Neural progenitor cell (in vitro differentiated cells): Measurements from ENCODE around the gene VEGFA.

ENCODE experiments used
- EZH2 ChIP-seq: fragments of 200-600 bp; sonication (generic); IDR thresholded peaks from 2 replicates; pipeline ENCODE4 v1.6.1; 2017; ENCODE audit warnings: antibody characterized with exemption, mild to moderate bottlenecking, moderate library complexity
- TF ChIP-seq, protein P1 (sequence below): fragments of 200-600 bp; sonication (generic); IDR thresholded peaks from 2 replicates; pipeline ENCODE4 v1.5.1; 2017; ENCODE audit warnings: antibody characterized with exemption, mild to moderate bottlenecking

GRCh38 chr6:43808412-43808811 is 38.4 kb downstream of the VEGFA start:
- TF ChIP-seq, protein P1, sequence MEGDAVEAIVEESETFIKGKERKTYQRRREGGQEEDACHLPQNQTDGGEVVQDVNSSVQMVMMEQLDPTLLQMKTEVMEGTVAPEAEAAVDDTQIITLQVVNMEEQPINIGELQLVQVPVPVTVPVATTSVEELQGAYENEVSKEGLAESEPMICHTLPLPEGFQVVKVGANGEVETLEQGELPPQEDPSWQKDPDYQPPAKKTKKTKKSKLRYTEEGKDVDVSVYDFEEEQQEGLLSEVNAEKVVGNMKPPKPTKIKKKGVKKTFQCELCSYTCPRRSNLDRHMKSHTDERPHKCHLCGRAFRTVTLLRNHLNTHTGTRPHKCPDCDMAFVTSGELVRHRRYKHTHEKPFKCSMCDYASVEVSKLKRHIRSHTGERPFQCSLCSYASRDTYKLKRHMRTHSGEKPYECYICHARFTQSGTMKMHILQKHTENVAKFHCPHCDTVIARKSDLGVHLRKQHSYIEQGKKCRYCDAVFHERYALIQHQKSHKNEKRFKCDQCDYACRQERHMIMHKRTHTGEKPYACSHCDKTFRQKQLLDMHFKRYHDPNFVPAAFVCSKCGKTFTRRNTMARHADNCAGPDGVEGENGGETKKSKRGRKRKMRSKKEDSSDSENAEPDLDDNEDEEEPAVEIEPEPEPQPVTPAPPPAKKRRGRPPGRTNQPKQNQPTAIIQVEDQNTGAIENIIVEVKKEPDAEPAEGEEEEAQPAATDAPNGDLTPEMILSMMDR = no peak
- no peak for TF ChIP-seq EZH2
